H1 (cell line): ENCODE data around the gene HEBP2. TPM values are rescaled to one million over a fixed set of nuclear protein-coding genes. Genes with fewer than 3 reads are reported as not detected.

Experiments used
- CTCF ChIA-PET: fragments of 300-600 bp; sonication (Branson Sonifier 250); formaldehyde crosslinking; loops from one replicate; lab custom pipeline; 2021; ENCODE audit not compliant: partially characterized antibody; lab: Charles Lee
- POLR2A ChIA-PET: fragments of 300-600 bp; sonication (Branson Sonifier 250); formaldehyde crosslinking; loops from one replicate; lab custom pipeline; 2021; ENCODE audit warnings: inconsistent platforms; ENCODE audit not compliant: partially characterized antibody; lab: Charles Lee
- DNase-seq, 2 experiments: peaks; one replicate each; pipeline versions ENCODE4 v3.0.0 to v3.0.0-alpha.2; 2010 to 2022; ENCODE audit warnings: low spot score in 2 of 2, low read depth in 1 of 2, mixed read lengths in 1 of 2
- FAIRE-seq: peaks from 2 replicates; lab custom pipeline; 2011; peaks lifted over from hg19 to GRCh38; lab: Jason Lieb, UNC
- H2AFZ ChIP-seq: 2 replicates; pipeline ENCODE4 v1.8.1; 2012; ENCODE audit warnings: low read length, inconsistent platforms
- H2AK5ac ChIP-seq: 2 replicates; pipeline ENCODE4 v1.6.1; 2013; ENCODE audit warnings: low read depth, low read length
- H2BK120ac ChIP-seq: replicated peaks from 2 replicates; pipeline ENCODE3; 2013; ENCODE audit warnings: low read depth, low read length, inconsistent platforms
- H2BK12ac ChIP-seq: 2 replicates; pipeline ENCODE4 v1.6.1; 2013; ENCODE audit warnings: low read depth, low read length
- H2BK15ac ChIP-seq: 2 replicates; pipeline ENCODE4 v1.6.1; 2013; ENCODE audit warnings: low read length
- H2BK20ac ChIP-seq: 2 replicates; pipeline ENCODE4 v1.6.1; 2013; ENCODE audit warnings: low read length
- H2BK5ac ChIP-seq: 2 replicates; pipeline ENCODE4 v1.6.1; 2013; ENCODE audit warnings: low read depth, low read length
- H3K14ac ChIP-seq: 2 replicates; pipeline ENCODE4 v1.6.1; 2013; ENCODE audit warnings: inconsistent platforms; ENCODE audit not compliant: insufficient read length
- H3K18ac ChIP-seq: 2 replicates; pipeline ENCODE4 v1.6.1; 2013; ENCODE audit warnings: low read length; ENCODE audit errors: extremely low read depth
- H3K23ac ChIP-seq: 2 replicates; pipeline ENCODE4 v1.6.1; 2013; ENCODE audit warnings: inconsistent platforms; ENCODE audit not compliant: insufficient read length
- H3K23me2 ChIP-seq: 2 replicates; pipeline ENCODE4 v1.6.1; 2013; ENCODE audit warnings: low read depth, low read length
- H3K27ac ChIP-seq: 2 replicates; pipeline ENCODE4 v1.6.1; 2011; ENCODE audit warnings: low read depth, low read length, inconsistent platforms
- H3K27me3 ChIP-seq, 4 experiments: replicated peaks in 1 of 4; 1 replicate in 1 of 4; 2 replicates in 3 of 4; pipeline versions ENCODE4 v1.6.1 to v1.8.1; 2011 to 2013; ENCODE audit warnings: low read length in 3 of 4, mild to moderate bottlenecking in 3 of 4, inconsistent platforms in 2 of 4, mixed read lengths in 2 of 4, moderate library complexity in 1 of 4; ENCODE audit not compliant: control insufficient read depth in 3 of 4, insufficient read depth in 3 of 4; ENCODE audit errors: extremely low read depth in 1 of 4
- H3K36me3 ChIP-seq, 4 experiments: 2 replicates each; pipeline versions ENCODE4 v1.6.1 to v1.8.1; 2011 to 2013; ENCODE audit warnings: mild to moderate bottlenecking in 4 of 4, low read length in 3 of 4, moderate library complexity in 2 of 4, control low read depth in 1 of 4, inconsistent platforms in 1 of 4; ENCODE audit not compliant: insufficient read depth in 4 of 4, control insufficient read depth in 2 of 4
- H3K4ac ChIP-seq: replicated peaks from 2 replicates; pipeline ENCODE3; 2013; ENCODE audit warnings: low read length, low read depth, mixed read lengths, inconsistent platforms; ENCODE audit not compliant: insufficient read length
- H3K4me1 ChIP-seq, 4 experiments: replicated peaks in 1 of 4; 1 replicate in 1 of 4; 2 replicates in 3 of 4; pipeline versions ENCODE4 v1.6.1 to v1.8.1; 2011 to 2013; ENCODE audit warnings: low read length in 3 of 4, inconsistent platforms in 2 of 4, mixed read lengths in 1 of 4; ENCODE audit not compliant: insufficient read depth in 4 of 4, control insufficient read depth in 3 of 4
- H3K4me2 ChIP-seq, 2 experiments: 2 replicates each; pipeline versions ENCODE4 v1.6.1 to v1.8.1; 2011 to 2013; ENCODE audit warnings: low read depth in 2 of 2, low read length in 2 of 2, control low read depth in 1 of 2, inconsistent platforms in 1 of 2, mild to moderate bottlenecking in 1 of 2; ENCODE audit not compliant: insufficient read depth in 1 of 2
- H3K4me3 ChIP-seq, 4 experiments: fragments of 200-600, 300-600 bp in 1 of 4; sonication (generic), shearing (Covaris generic), sonication (Bioruptor Twin) in 1 of 4; 2 replicates each; pipeline versions ENCODE4 v1.5.1 to v1.8.1; 2011 to 2016; ENCODE audit warnings: low read length in 4 of 4, low read depth in 3 of 4, control low read depth in 2 of 4, inconsistent platforms in 2 of 4, mild to moderate bottlenecking in 2 of 4, mixed read lengths in 1 of 4, moderate library complexity in 1 of 4; ENCODE audit not compliant: insufficient read depth in 2 of 4; ENCODE audit errors: extremely low read depth in 1 of 4
- H3K56ac ChIP-seq: replicated peaks from 2 replicates; pipeline ENCODE3; 2013; ENCODE audit warnings: low read depth, mild to moderate bottlenecking, mixed read lengths, low read length, inconsistent platforms; ENCODE audit not compliant: insufficient read length
- H3K79me1 ChIP-seq: 2 replicates; pipeline ENCODE4 v1.6.1; 2013; ENCODE audit warnings: low read depth, low read length, control low read depth
- H3K79me2 ChIP-seq, 2 experiments: 2 replicates each; pipeline versions ENCODE4 v1.6.1 to v1.8.1; 2012 to 2013; ENCODE audit warnings: low read length in 2 of 2, mild to moderate bottlenecking in 2 of 2, inconsistent platforms in 1 of 2; ENCODE audit not compliant: insufficient read depth in 2 of 2, control insufficient read depth in 1 of 2
- H3K9ac ChIP-seq, 4 experiments: replicated peaks in 1 of 4; 1 replicate in 1 of 4; 2 replicates in 3 of 4; pipeline versions ENCODE4 v1.6.1 to v1.8.1; 2011 to 2013; ENCODE audit warnings: low read depth in 3 of 4, low read length in 3 of 4, control low read depth in 2 of 4, mild to moderate bottlenecking in 2 of 4, moderate library complexity in 2 of 4, inconsistent platforms in 1 of 4; ENCODE audit errors: extremely low read depth in 1 of 4
- H3K9me3 ChIP-seq, 2 experiments: 2 replicates each; pipeline versions ENCODE4 v1.6.1 to v1.8.1; 2012 to 2013; ENCODE audit warnings: mild to moderate bottlenecking in 2 of 2, moderate library complexity in 2 of 2, control low read depth in 1 of 2, inconsistent platforms in 1 of 2, low read depth in 1 of 2, low read length in 1 of 2, mixed read lengths in 1 of 2; ENCODE audit not compliant: insufficient read depth in 2 of 2
- H4K20me1 ChIP-seq, 2 experiments: replicated peaks in 1 of 2; 2 replicates each; pipeline versions ENCODE3 to v1.8.1; 2011 to 2013; ENCODE audit warnings: inconsistent platforms in 2 of 2, low read length in 2 of 2, mild to moderate bottlenecking in 1 of 2; ENCODE audit not compliant: insufficient read depth in 2 of 2, control insufficient read depth in 1 of 2
- H4K5ac ChIP-seq: 2 replicates; pipeline ENCODE4 v1.6.1; 2013; ENCODE audit warnings: low read length, low read depth, mixed read lengths, inconsistent platforms; ENCODE audit not compliant: insufficient read length
- H4K8ac ChIP-seq: 2 replicates; pipeline ENCODE4 v1.8.0; 2013; ENCODE audit warnings: mild to moderate bottlenecking, moderate library complexity, low read length, inconsistent platforms; ENCODE audit not compliant: insufficient read depth; ENCODE audit errors: extremely low read depth
- H4K91ac ChIP-seq: replicated peaks from 2 replicates; pipeline ENCODE3; 2013; ENCODE audit warnings: low read length, mixed read lengths, inconsistent platforms; ENCODE audit not compliant: insufficient read length
- BACH1 ChIP-seq: IDR thresholded peaks from 2 replicates; pipeline ENCODE4 v1.6.1; 2012; ENCODE audit warnings: low read length, improper control_type of control experiment
- CHD1 ChIP-seq: IDR thresholded peaks from 2 replicates; pipeline ENCODE4 v1.6.1; 2012; ENCODE audit warnings: low read depth, low read length, improper control_type of control experiment
- JUND ChIP-seq: IDR thresholded peaks from 2 replicates; pipeline ENCODE4 v1.6.1; 2011; ENCODE audit warnings: mild to moderate bottlenecking, improper control_type of control experiment, low read length
- NRF1 ChIP-seq: IDR thresholded peaks from 2 replicates; pipeline ENCODE4 v1.6.1; 2011; ENCODE audit warnings: mild to moderate bottlenecking, low read depth, low read length, improper control_type of control experiment
- POLR2AphosphoS5 ChIP-seq: IDR thresholded peaks from 2 replicates; pipeline ENCODE4 v1.6.1; 2011; ENCODE audit warnings: low read depth, low read length
- SIN3A ChIP-seq, 2 experiments: IDR thresholded peaks in 1 of 2; conservative IDR thresholded peaks in 1 of 2; 2 replicates each; pipeline ENCODE4 v1.6.1; 2011 to 2012; ENCODE audit warnings: low read length in 2 of 2, improper control_type of control experiment in 1 of 2, low read depth in 1 of 2, mild to moderate bottlenecking in 1 of 2
- YY1 ChIP-seq: IDR thresholded peaks from 2 replicates; pipeline ENCODE4 v1.6.1; 2011; ENCODE audit warnings: low read depth, mild to moderate bottlenecking, low read length
- WGBS, 2 experiments: shearing (Covaris generic) in 1 of 2; methylation state at CpG; one replicate each; pipeline versions ENCODE4 v1.1.6 to v1.1.7; 2013 to 2015; ENCODE audit warnings: low lambda C conversion rate in 2 of 2, mixed read lengths in 2 of 2, inconsistent platforms in 1 of 2, low coverage in 1 of 2, missing lambda C conversion rate in 1 of 2; ENCODE audit not compliant: insufficient replicate concordance in 2 of 2, insufficient coverage in 1 of 2, insufficient read length in 1 of 2; ENCODE audit errors: extremely low coverage in 1 of 2, missing lambda C conversion rate in 1 of 2; 5-methylcytosine and 5-hydroxymethylcytosine counted together
- polyA plus RNA-seq, 7 experiments: library from polyadenylated mRNA; depleted of rRNA in 3 of 7; stranded (reverse) in 5 of 7; unstranded in 2 of 7; fragments of >200 nt in 5 of 7; fragments of 200-250 nt in 2 of 7; gene quantifications; 1 replicate in 5 of 7; 2 replicates in 1 of 7; 4 replicates in 1 of 7; pipeline versions ENCODE4 v1.2.1 to v1.2.3, GENCODE V29; 2011 to 2013; ENCODE audit warnings: missing spikeins in 2 of 7, mixed read lengths in 2 of 7
- total RNA-seq: library from RNA; stranded (reverse); fragmentation: NEBNext Ultra II Directional; extraction: Animal tissue kit (Norgen Biotek cat#: 25700); gene quantifications from 2 replicates; pipeline ENCODE4 v1.2.1, GENCODE V29; 2021

The HEBP2 gene
- total and polyA plus RNA-seq, 2 of the 8 experiments (the other 6 are each of a cell fraction or from before 2014, with no cell fraction given), result 6.5 to 37.9 TPM

DNA sequence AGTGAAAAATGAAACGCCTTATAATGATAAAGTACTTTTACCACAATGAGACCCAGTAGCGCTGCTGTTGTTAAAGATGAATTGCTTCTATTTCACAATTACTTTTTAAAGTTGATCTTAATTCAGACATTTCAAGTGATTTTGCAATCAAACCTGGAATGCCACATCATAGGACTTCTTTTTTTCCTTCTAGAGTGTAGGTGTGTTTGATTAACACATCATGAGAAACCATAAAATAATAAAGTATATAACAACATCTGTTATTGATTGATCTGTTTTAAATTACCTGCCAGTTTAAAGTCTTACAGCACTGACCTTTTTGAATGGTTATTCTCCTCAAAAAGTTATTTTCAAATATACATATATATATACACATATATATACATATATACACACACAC lies 38.6 kb downstream of the HEBP2 start:
- Histone ChIP-seq H3K4me3 (no peak overlapping the region), H3K14ac (no peak overlapping the region), H3K4ac (no peak overlapping the region), H2AK5ac (no peak overlapping the region), H2BK15ac (no peak overlapping the region), H3K4me2 (no peak overlapping the region), H3K79me2 (no peaks in the 10 kb centered on the region), H2BK20ac (no peak overlapping the region), H3K18ac (no peak overlapping the region), H3K9me3 (no peaks in the 10 kb centered on the region), H4K8ac (no peak overlapping the region), H4K20me1 (no peaks in the 10 kb centered on the region), H3K36me3 (peaks cover 0 to 24% (median 4%) of the 10 kb centered on the region in 4 experiments; a peak in 5 of 8 replicates), H2BK5ac (no peak overlapping the region), H3K9ac (no peak overlapping the region), H3K4me1 (no peaks in the 10 kb centered on the region), H3K27me3 (no peaks in the 10 kb centered on the region), H3K23me2 (no peaks in the 10 kb centered on the region), H4K5ac (no peak overlapping the region), H3K79me1 (no peaks in the 10 kb centered on the region), H3K27ac (no peak overlapping the region), H2AFZ (no peak overlapping the region), H3K56ac (no peak overlapping the region), H4K91ac (no peak overlapping the region), H3K23ac (no peak overlapping the region), H2BK12ac (no peak overlapping the region), H2BK120ac (no peak overlapping the region)
- ChIA-PET POLR2A (no interaction called here), CTCF (interaction anchor here (0.7 to 3.9 kb wide), 2 partner anchors 11 to 75 kb away, joined by 3 to 31 read pairs; no protein-coding TSS in a partner anchor)
- DNase-seq (no peak), FAIRE-seq (no peak)
- TF ChIP-seq BACH1 (no peak), CHD1 (no peak), JUND (no peak), YY1 (no peak), POLR2AphosphoS5 (no peak), NRF1 (no peak), SIN3A (conservative IDR thresholded peaks at IDR 0.05 in 1 of 2, IDR thresholded peaks at IDR 0.05 in 1 of 2; ENCODE audit: low read depth in 1 of 2, low read length in 2 of 2) (no peak)
- WGBS, 2 experiments, result 95% methylated on average over 2 of the region's 2 CpGs; no CpG with 5 or more reads in 1 of the 2 experiments
